Ovary (tissue), 9 donors: ENCODE results near the gene KLK1. TPM values are rescaled to one million over a fixed set of nuclear protein-coding genes. Genes with fewer than 3 reads are reported as not detected.
A peak's percentile ranks its signal among the peaks of the same experiment; 100 is the strongest.

Experiments used
- DNase-seq, 5 donors: peaks; one replicate each; pipeline ENCODE4 v3.0.0-alpha.2; 2019 to 2020
- H3K27ac ChIP-seq, 2 donors: fragments of 200-600 bp; one replicate each; pipeline versions ENCODE4 v1.5.1 to v1.8.0; 2019 to 2022
- H3K27me3 ChIP-seq: fragments of 200-600 bp; one replicate; pipeline ENCODE4 v1.8.0; 2022
- H3K36me3 ChIP-seq: fragments of 200-600 bp; sonication (generic); one replicate; pipeline ENCODE4 v1.5.1; 2019
- H3K4me1 ChIP-seq: one replicate; pipeline ENCODE4 v1.8.1; 2013; ENCODE audit warnings: mild to moderate bottlenecking, moderate library complexity; ENCODE audit not compliant: insufficient read depth
- H3K4me3 ChIP-seq: fragments of 200-600 bp; sonication (generic); one replicate; pipeline ENCODE4 v1.5.1; 2017
- H3K9me3 ChIP-seq, 2 donors: fragments of 200-600 bp in 1 of 2; sonication (generic) in 1 of 2; one replicate each; pipeline versions ENCODE4 v1.5.1 to v1.8.1; 2013 to 2019; ENCODE audit warnings: mild to moderate bottlenecking in 1 of 2, moderate library complexity in 1 of 2
- CTCF ChIP-seq, 3 donors: fragments of 450-650 bp in 2 of 3; fragments of 200-600 bp in 1 of 3; IDR thresholded peaks; one replicate each; pipeline versions ENCODE4 v1.5.1 to v1.8.0; 2016 to 2022; ENCODE audit warnings: antibody characterized with exemption in 3 of 3, mild to moderate bottlenecking in 1 of 3
- EP300 ChIP-seq: sonication (generic); formaldehyde crosslinking; IDR thresholded peaks from one replicate; pipeline ENCODE4 v1.6.1; 2017; ENCODE audit warnings: antibody characterized with exemption
- POLR2A ChIP-seq: fragments of 450-650 bp; IDR thresholded peaks from one replicate; pipeline ENCODE4 v1.6.1; 2017; ENCODE audit warnings: antibody characterized with exemption, mild to moderate bottlenecking, moderate library complexity
- WGBS, 3 donors: extraction: QIAGEN DNeasy Blood & Tissue Kit in 1 of 3; methylation state at CpG; one replicate each; pipeline versions ENCODE4 v1.1.5 to v1.1.7; 2013 to 2017; 5-methylcytosine and 5-hydroxymethylcytosine counted together
- intact Hi-C, 4 donors: fragments of 100-400 bp; cut with DNase I; formaldehyde crosslinking; loops; one replicate each; pipeline versions ENCODE4 v1.11.0 to v1.15.1; 2022 to 2023
- polyA plus RNA-seq, 2 donors: library from polyadenylated mRNA; stranded (reverse); fragments of 200-250 nt in 1 of 2; fragments of 350-450 nt in 1 of 2; fragmentation: Illumina TruSeq in 1 of 2; extraction: RNeasy Lipid Tissue Mini Kit (QIAGEN cat#74804) in 1 of 2; gene quantifications; one replicate each; pipeline ENCODE4 v1.2.3, GENCODE V29; 2013 to 2014
- total RNA-seq, 7 donors: library from RNA; depleted of rRNA in 2 of 7; stranded (reverse); fragments of >200 nt in 2 of 7; fragmentation: NEBNext Ultra II Directional in 3 of 7; extraction: Animal tissue kit (Norgen Biotek cat#: 25700) in 3 of 7; gene quantifications; one replicate each; pipeline versions ENCODE4 v1.1.0 to v1.2.4, GENCODE V29; 2016 to 2023
- donor health status: DM: no; HTN: no; CAD: no; lungs with moderate emphysema.
- donor health status: DM: no; HTN: no; CAD: no.
- donor health status: Bipolar disorder and iron deficiency.
- donor health status: DM: yes; HTN: yes; CAD: no.
- donor health status: DM: no; HTN: no; CAD: no.
- donor health status: DM: yes; HTN: yes; CAD: no.

Gene KLK1
- total and polyA plus RNA-seq, 9 donors: 0.23 to 1.2 (median 0.57) TPM; not detected in 1

GRCh38 chr19:50796634-50797428 lies 26.8 kb downstream of the KLK1 start:
- no peak for DNase-seq
- TF ChIP-seq EP300 (no peak), CTCF (IDR thresholded peaks at IDR 0.05) (no peak), POLR2A (no peak)
- no peak overlapping the region for H3K27ac ChIP-seq
- H3K4me3 ChIP-seq: no peak overlapping the region
- intact Hi-C loops: loop anchor here in 1 of 4 donors (10.0 kb wide), 1 partner anchor 282 kb away; the partner anchor contains the start of genes ASPDH and JOSD2
- no peaks in the 10 kb centered on the region for H3K36me3 ChIP-seq
- H3K9me3 ChIP-seq: no peaks in the 10 kb centered on the region
- WGBS, 3 donors: 80 to 89% (median 84%) methylated on average over 8 of the region's 8 CpGs
- H3K4me1 ChIP-seq: no peaks in the 10 kb centered on the region
- no peaks in the 10 kb centered on the region for H3K27me3 ChIP-seq

- H3K9me3 ChIP-seq: no peaks in the 10 kb centered on the region
- intact Hi-C loops: loop anchor here in 1 of 4 donors (10.0 kb wide), 1 partner anchor 281 kb away; the partner anchor contains the start of genes ASPDH and JOSD2
- H3K27me3 ChIP-seq: no peaks in the 10 kb centered on the region
- WGBS, 3 donors: 70 to 78% (median 70%) methylated on average over 9 of the region's 9 CpGs
- no peaks in the 10 kb centered on the region for H3K4me1 ChIP-seq
- TF ChIP-seq EP300 (no peak), POLR2A (no peak), CTCF (IDR thresholded peaks at IDR 0.05) (no peak)
- H3K27ac ChIP-seq: no peak overlapping the region
- H3K36me3 ChIP-seq: no peaks in the 10 kb centered on the region
- no peak overlapping the region for H3K4me3 ChIP-seq
- no peak for DNase-seq
These were observed 27.4 kb downstream of the KLK1 start for GRCh38 chr19:50796128-50796633.

- no peaks in the 10 kb centered on the region for H3K9me3 ChIP-seq
- no peak for TF ChIP-seq CTCF (IDR thresholded peaks at IDR 0.05)
- H3K4me1 ChIP-seq: no peaks in the 10 kb centered on the region
- no peaks in the 10 kb centered on the region for H3K27me3 ChIP-seq
- no peak for DNase-seq
- intact Hi-C loops: loop anchor here in 1 of 4 donors (10.0 kb wide), 1 partner anchor 281 kb away; the partner anchor contains the start of genes ASPDH and JOSD2
- WGBS, 3 donors: 82 to 90% (median 82%) methylated on average over 4 of the region's 4 CpGs
- H3K27ac ChIP-seq: no peak overlapping the region
- H3K4me3 ChIP-seq: no peak overlapping the region
- H3K36me3 ChIP-seq: no peaks in the 10 kb centered on the region
These were observed 27.9 kb downstream of the KLK1 start for GRCh38 chr19:50795664-50796073.

- peak in 1 of 5 donors; percentile 26 for DNase-seq
- Histone ChIP-seq H3K4me3 (no peak overlapping the region), H3K9me3 (no peaks in the 10 kb centered on the region), H3K27me3 (no peaks in the 10 kb centered on the region), H3K36me3 (no peaks in the 10 kb centered on the region), H3K4me1 (no peaks in the 10 kb centered on the region), H3K27ac (no peak overlapping the region)
- TF ChIP-seq CTCF (IDR thresholded peaks at IDR 0.05) (no peak), EP300 (no peak), POLR2A (no peak)
- WGBS, 3 donors: 43 to 44% (median 43%) methylated on average over 18 of the region's 18 CpGs
- intact Hi-C loops: loop anchor here in 1 of 4 donors (10.0 kb wide), 1 partner anchor 280 kb away; the partner anchor contains the start of genes ASPDH and JOSD2
These were observed 28.5 kb downstream of the KLK1 start for GRCh38 chr19:50794876-50795663.
